Prostate gland (tissue), 2 donors: ENCODE results near the gene KCNK15. TPM values are rescaled to one million over a fixed set of nuclear protein-coding genes. Genes with fewer than 3 reads are reported as not detected.

Experiments
- DNase-seq: peaks from one replicate; pipeline ENCODE4 v3.0.0-alpha.2; 2019; ENCODE audit warnings: low spot score
- H3K27ac ChIP-seq, 2 donors: fragments of 200-600 bp; sonication (generic); 2 replicates each; pipeline ENCODE4 v1.5.1; 2017 to 2019
- H3K27me3 ChIP-seq: fragments of 200-600 bp; sonication (generic); replicated peaks from 2 replicates; pipeline ENCODE4 v1.5.1; 2019; ENCODE audit not compliant: insufficient read depth
- H3K36me3 ChIP-seq, 2 donors: fragments of 200-600 bp; sonication (generic); 1 replicate in 1 of 2; 2 replicates in 1 of 2; pipeline versions ENCODE4 v1.5.1 to v1.8.1; 2017 to 2019
- H3K4me1 ChIP-seq: fragments of 200-600 bp; sonication (generic); replicated peaks from 2 replicates; pipeline ENCODE4 v1.5.1; 2019
- H3K4me3 ChIP-seq, 2 donors: fragments of 200-600 bp; sonication (generic); 2 replicates each; pipeline ENCODE4 v1.5.1; 2017 to 2019
- H3K9me3 ChIP-seq: fragments of 200-600 bp; sonication (generic); 2 replicates; pipeline ENCODE4 v1.5.1; 2017
- POLR2A ChIP-seq: fragments of 450-650 bp; IDR thresholded peaks from one replicate; pipeline ENCODE4 v1.6.1; 2016; ENCODE audit warnings: antibody characterized with exemption, mild to moderate bottlenecking
- POLR2AphosphoS5 ChIP-seq: sonication (generic); formaldehyde crosslinking; IDR thresholded peaks from one replicate; pipeline ENCODE4 v1.6.1; 2017; ENCODE audit warnings: antibody characterized with exemption
- WGBS: methylation state at CpG from one replicate; pipeline ENCODE4 v1.1.5; 2018; 5-methylcytosine and 5-hydroxymethylcytosine counted together
- intact Hi-C: fragments of 100-400 bp; cut with DNase I; formaldehyde crosslinking; loops from one replicate; pipeline ENCODE4 v1.14.2; 2022
- total RNA-seq, 2 donors: library from RNA; depleted of rRNA; stranded (reverse); fragments of >200 nt; gene quantifications; one replicate each; pipeline ENCODE4 v1.1.0, GENCODE V29; 2016
- TF ChIP-seq, protein P1 (sequence below), 4 experiments: fragments of 200-600 bp in 2 of 4; fragments of 450-650 bp in 2 of 4; sonication (generic) in 2 of 4; IDR thresholded peaks; 1 replicate in 3 of 4; 2 replicates in 1 of 4; pipeline ENCODE4 v1.5.1; 2016 to 2019; ENCODE audit warnings: antibody characterized with exemption in 4 of 4, mild to moderate bottlenecking in 2 of 4, moderate library complexity in 2 of 4

Gene KCNK15
- total RNA-seq, 2 donors from 2014 or later: 1.5 to 16.1 TPM

DNA sequence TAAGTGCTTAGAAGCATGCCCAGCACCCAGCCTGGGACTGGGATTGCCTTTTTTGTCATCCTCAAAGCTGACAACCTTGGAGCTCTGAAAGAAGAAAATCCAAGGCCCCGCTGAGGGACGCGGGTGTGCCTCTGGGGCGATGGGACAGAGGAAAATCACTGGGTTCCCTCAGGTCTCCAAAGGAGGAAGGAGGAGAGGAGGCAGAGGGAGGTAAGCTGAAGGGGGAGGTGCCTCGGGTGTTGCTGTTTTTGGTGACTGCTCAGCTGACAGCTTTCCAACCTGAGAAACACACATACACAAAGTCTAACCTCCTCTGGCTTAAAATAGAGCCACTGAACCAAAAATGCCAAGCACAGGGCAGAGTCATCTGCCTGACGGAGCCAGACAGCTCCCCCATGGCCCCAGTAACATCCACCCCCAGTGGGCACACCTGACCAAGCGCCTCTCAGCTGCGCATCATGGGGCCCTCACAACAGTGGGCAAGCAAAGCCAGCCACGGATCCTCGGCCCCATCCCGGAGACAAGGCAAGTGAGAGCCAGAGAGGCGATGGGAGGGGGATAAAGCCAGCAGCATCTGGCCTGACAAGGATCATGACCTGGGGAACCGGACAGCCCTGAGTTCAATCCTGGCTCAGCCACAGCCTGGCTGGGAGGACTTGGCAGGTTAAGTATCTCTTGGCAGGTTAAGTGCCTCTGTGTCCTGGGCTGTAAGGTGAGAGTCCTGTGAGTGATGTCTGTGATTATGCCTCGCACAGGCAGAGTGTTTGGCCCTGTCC, 3.2 kb upstream of the KCNK15 start:
- no peak for DNase-seq
- Histone ChIP-seq H3K36me3 (no peaks in the 10 kb centered on the region), H3K27me3 (no peaks in the 10 kb centered on the region), H3K9me3 (no peaks in the 10 kb centered on the region), H3K4me3 (no peak overlapping the region), H3K27ac (no peak overlapping the region), H3K4me1 (no peaks in the 10 kb centered on the region)
- intact Hi-C loops: no loop called here
- 73% methylated on average over 14 of the region's 14 CpGs for WGBS
- TF ChIP-seq, protein P1, sequence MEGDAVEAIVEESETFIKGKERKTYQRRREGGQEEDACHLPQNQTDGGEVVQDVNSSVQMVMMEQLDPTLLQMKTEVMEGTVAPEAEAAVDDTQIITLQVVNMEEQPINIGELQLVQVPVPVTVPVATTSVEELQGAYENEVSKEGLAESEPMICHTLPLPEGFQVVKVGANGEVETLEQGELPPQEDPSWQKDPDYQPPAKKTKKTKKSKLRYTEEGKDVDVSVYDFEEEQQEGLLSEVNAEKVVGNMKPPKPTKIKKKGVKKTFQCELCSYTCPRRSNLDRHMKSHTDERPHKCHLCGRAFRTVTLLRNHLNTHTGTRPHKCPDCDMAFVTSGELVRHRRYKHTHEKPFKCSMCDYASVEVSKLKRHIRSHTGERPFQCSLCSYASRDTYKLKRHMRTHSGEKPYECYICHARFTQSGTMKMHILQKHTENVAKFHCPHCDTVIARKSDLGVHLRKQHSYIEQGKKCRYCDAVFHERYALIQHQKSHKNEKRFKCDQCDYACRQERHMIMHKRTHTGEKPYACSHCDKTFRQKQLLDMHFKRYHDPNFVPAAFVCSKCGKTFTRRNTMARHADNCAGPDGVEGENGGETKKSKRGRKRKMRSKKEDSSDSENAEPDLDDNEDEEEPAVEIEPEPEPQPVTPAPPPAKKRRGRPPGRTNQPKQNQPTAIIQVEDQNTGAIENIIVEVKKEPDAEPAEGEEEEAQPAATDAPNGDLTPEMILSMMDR (IDR thresholded peaks at IDR 0.05): no peak
- TF ChIP-seq POLR2A: no peak
- TF ChIP-seq POLR2AphosphoS5: no peak

DNA sequence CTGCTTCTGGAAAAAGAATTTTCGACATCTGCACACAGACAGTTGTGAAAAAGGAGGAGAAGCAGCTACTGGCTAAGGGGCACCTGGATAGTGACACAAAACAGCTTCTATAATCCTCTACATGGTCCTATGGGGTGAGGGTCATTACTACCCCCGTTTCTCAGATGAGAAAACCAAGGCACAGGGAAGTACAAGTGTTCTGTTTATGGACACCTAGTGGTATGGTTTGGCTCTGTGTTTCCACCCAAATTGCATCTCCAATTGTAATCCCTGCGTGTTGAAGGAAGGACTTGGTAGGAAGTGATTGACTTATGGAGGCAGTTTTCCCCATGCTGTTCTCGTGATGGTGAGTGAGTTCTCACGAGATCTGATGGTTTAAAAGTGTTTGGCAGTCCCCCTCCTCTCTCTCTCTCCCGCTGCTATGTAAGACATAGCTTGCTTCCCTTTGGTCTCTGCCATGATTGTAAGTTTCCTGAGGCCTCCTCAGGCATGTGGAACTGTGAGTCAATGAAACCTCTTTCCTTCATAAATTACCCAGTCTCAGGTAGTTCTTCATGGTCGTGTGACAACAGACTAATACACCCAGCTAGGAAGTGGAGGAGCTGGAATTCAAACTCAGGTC, 2.5 kb upstream of the KCNK15 start:
- Histone ChIP-seq H3K36me3 (no peaks in the 10 kb centered on the region), H3K4me3 (no peak overlapping the region), H3K9me3 (no peaks in the 10 kb centered on the region), H3K27ac (no peak overlapping the region), H3K27me3 (no peaks in the 10 kb centered on the region), H3K4me1 (no peaks in the 10 kb centered on the region)
- no peak for TF ChIP-seq POLR2A
- no peak for TF ChIP-seq POLR2AphosphoS5
- TF ChIP-seq, protein P1 (IDR thresholded peaks at IDR 0.05): no peak
- intact Hi-C loops: no loop called here
- WGBS: 74% methylated on average over 7 of the region's 7 CpGs
- no peak for DNase-seq

DNA sequence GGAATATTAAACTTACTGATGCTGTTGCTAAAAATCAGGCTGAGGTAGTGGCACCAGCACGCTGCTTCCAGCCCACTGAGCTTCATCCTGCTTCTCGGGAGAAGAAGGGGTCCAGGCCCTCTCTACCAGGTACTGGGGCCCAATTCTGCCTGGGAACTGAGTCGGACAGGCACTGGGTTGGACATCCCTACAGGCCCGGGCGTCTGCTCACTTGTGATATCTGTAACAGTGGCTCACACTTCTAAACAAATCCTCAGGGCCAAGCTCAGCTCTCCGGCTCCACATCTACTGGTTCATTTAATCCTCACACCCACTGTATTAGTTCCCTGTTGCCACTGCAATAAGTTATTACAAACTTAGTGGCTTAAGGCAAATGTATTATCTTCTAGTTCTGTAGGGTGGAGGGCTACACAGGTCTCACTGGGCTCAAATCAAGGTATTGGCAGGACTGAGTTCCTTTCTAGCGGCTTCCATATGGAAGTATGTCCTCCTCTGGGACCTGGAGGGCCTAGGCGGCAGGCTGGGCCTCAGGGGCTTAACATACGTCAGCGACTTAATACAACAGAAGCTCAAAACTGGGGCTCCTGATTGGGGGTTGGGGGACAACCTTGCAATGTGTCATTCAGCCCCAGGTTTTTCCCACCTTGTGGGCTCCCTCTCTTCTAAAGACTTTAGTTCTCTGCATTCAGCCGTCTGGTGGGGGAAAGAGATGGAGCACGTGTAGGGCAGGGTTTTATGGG, 1.6 kb upstream of the KCNK15 start:
- Histone ChIP-seq H3K27ac (no peak overlapping the region), H3K9me3 (no peaks in the 10 kb centered on the region), H3K36me3 (no peaks in the 10 kb centered on the region), H3K4me1 (no peaks in the 10 kb centered on the region), H3K4me3 (no peak overlapping the region), H3K27me3 (no peaks in the 10 kb centered on the region)
- 93% methylated on average over 12 of the region's 12 CpGs for WGBS
- TF ChIP-seq POLR2A: no peak
- TF ChIP-seq, protein P1 (IDR thresholded peaks at IDR 0.05): no peak
- TF ChIP-seq POLR2AphosphoS5: no peak
- intact Hi-C loops: no loop called here
- no peak for DNase-seq

DNA sequence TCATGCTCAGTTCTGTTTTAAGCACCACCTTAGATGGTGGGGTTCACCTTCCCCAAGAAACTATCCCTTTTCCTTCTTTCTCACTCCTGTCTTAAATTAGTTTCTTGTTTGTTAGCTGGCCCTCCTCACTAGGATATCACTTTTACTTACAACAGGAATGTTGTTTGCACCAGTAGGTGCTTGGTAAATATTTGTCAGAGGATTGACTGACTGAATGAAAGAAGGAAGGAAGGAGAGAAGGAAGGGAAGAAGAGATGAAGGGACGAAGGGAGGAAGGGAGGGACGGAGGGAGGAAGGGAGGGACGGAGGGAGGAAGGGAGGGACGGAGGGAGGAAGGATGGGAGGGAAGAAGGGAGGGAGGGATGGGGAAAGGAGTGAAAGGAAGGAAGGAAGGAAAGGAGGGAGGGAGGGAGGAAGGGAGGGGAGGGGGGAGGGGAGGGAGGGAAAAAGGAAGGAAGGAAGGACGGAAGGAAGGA, 505 bp upstream of the KCNK15 start:
- Histone ChIP-seq H3K27me3 (no peaks in the 10 kb centered on the region), H3K4me1 (no peaks in the 10 kb centered on the region), H3K9me3 (no peaks in the 10 kb centered on the region), H3K27ac (no peak overlapping the region), H3K4me3 (peak overlapping the region in 1 of 2 donors; percentile 38), H3K36me3 (no peaks in the 10 kb centered on the region)
- no peak for TF ChIP-seq POLR2A
- TF ChIP-seq, protein P1 (IDR thresholded peaks at IDR 0.05): no peak
- TF ChIP-seq POLR2AphosphoS5: no peak
- WGBS: 52% methylated on average over 5 of the region's 5 CpGs
- no peak for DNase-seq
- intact Hi-C loops: loop anchor here (5.0 kb wide), 1 partner anchor 62 kb away; no protein-coding TSS in a partner anchor
